Liver (tissue), 3 donors: ENCODE data around the gene MIXL1.

Source experiments
- ATF3 ChIP-seq: IDR thresholded peaks from 2 replicates; pipeline ENCODE4 v1.6.1; 2016; ENCODE audit warnings: antibody characterized with exemption
- CTCF ChIP-seq: fragments of 150-350 bp; IDR thresholded peaks from 2 replicates; pipeline ENCODE4 v1.5.1; 2017; ENCODE audit warnings: improper control_type of control experiment, low read depth, low read length; ENCODE audit not compliant: missing input control
- EGR1 ChIP-seq, 2 donors: IDR thresholded peaks; 2 replicates each; pipeline ENCODE4 v1.6.1; 2016 to 2018; ENCODE audit warnings: antibody characterized with exemption in 2 of 2, low read depth in 2 of 2
- FOXA1 ChIP-seq: IDR thresholded peaks from 2 replicates; pipeline ENCODE4 v1.6.1; 2016; ENCODE audit warnings: antibody characterized with exemption
- GABPA ChIP-seq, 2 donors: IDR thresholded peaks in 1 of 2; conservative IDR thresholded peaks in 1 of 2; 2 replicates each; pipeline ENCODE4 v1.6.1; 2016; ENCODE audit warnings: antibody characterized with exemption in 2 of 2, mild to moderate bottlenecking in 1 of 2, moderate library complexity in 1 of 2
- RAD21 ChIP-seq, 2 donors: IDR thresholded peaks; 2 replicates each; pipeline ENCODE4 v1.6.1; 2016; ENCODE audit warnings: antibody characterized with exemption in 2 of 2, mild to moderate bottlenecking in 2 of 2
- SP1 ChIP-seq: IDR thresholded peaks from 2 replicates; pipeline ENCODE4 v1.6.1; 2018; ENCODE audit warnings: antibody characterized with exemption, mild to moderate bottlenecking
- YY1 ChIP-seq: IDR thresholded peaks from 2 replicates; pipeline ENCODE4 v1.6.1; 2016; ENCODE audit warnings: antibody characterized with exemption, mild to moderate bottlenecking
- TF ChIP-seq, protein P1 (sequence below): IDR thresholded peaks from 2 replicates; pipeline ENCODE4 v1.6.1; 2016; ENCODE audit warnings: antibody characterized with exemption, mild to moderate bottlenecking
- TF ChIP-seq, protein P2 (sequence below): IDR thresholded peaks from 2 replicates; pipeline ENCODE4 v1.6.1; 2016; ENCODE audit warnings: antibody characterized with exemption
- TF ChIP-seq, protein P3 (sequence below): IDR thresholded peaks from 2 replicates; pipeline ENCODE4 v1.6.1; 2016; ENCODE audit warnings: antibody characterized with exemption
- donor health status: healthy.
- donor health status: healthy.

- TF ChIP-seq CTCF (no peak), RAD21 (IDR thresholded peaks at IDR 0.05) (no peak), GABPA (IDR thresholded peaks at IDR 0.05 in 1 of 2, conservative IDR thresholded peaks at IDR 0.05 in 1 of 2) (no peak), ATF3 (no peak), YY1 (no peak), SP1 (no peak), FOXA1 (no peak), EGR1 (IDR thresholded peaks at IDR 0.05; ENCODE audit: low read depth in 2 of 2) (no peak)
- TF ChIP-seq, protein P1, sequence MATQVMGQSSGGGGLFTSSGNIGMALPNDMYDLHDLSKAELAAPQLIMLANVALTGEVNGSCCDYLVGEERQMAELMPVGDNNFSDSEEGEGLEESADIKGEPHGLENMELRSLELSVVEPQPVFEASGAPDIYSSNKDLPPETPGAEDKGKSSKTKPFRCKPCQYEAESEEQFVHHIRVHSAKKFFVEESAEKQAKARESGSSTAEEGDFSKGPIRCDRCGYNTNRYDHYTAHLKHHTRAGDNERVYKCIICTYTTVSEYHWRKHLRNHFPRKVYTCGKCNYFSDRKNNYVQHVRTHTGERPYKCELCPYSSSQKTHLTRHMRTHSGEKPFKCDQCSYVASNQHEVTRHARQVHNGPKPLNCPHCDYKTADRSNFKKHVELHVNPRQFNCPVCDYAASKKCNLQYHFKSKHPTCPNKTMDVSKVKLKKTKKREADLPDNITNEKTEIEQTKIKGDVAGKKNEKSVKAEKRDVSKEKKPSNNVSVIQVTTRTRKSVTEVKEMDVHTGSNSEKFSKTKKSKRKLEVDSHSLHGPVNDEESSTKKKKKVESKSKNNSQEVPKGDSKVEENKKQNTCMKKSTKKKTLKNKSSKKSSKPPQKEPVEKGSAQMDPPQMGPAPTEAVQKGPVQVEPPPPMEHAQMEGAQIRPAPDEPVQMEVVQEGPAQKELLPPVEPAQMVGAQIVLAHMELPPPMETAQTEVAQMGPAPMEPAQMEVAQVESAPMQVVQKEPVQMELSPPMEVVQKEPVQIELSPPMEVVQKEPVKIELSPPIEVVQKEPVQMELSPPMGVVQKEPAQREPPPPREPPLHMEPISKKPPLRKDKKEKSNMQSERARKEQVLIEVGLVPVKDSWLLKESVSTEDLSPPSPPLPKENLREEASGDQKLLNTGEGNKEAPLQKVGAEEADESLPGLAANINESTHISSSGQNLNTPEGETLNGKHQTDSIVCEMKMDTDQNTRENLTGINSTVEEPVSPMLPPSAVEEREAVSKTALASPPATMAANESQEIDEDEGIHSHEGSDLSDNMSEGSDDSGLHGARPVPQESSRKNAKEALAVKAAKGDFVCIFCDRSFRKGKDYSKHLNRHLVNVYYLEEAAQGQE, result no peak
- TF ChIP-seq, protein P2, sequence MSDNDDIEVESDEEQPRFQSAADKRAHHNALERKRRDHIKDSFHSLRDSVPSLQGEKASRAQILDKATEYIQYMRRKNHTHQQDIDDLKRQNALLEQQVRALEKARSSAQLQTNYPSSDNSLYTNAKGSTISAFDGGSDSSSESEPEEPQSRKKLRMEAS, result no peak
- TF ChIP-seq, protein P3, sequence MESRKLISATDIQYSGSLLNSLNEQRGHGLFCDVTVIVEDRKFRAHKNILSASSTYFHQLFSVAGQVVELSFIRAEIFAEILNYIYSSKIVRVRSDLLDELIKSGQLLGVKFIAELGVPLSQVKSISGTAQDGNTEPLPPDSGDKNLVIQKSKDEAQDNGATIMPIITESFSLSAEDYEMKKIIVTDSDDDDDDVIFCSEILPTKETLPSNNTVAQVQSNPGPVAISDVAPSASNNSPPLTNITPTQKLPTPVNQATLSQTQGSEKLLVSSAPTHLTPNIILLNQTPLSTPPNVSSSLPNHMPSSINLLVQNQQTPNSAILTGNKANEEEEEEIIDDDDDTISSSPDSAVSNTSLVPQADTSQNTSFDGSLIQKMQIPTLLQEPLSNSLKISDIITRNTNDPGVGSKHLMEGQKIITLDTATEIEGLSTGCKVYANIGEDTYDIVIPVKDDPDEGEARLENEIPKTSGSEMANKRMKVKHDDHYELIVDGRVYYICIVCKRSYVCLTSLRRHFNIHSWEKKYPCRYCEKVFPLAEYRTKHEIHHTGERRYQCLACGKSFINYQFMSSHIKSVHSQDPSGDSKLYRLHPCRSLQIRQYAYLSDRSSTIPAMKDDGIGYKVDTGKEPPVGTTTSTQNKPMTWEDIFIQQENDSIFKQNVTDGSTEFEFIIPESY, result no peak
Observed at GRCh38 chr1:226187380-226187779, 36.1 kb upstream of the MIXL1 start.
